GM10266 (cell line): ENCODE measurements around the gene DGKI.

Experiments used
- DNase-seq: peaks from one replicate; pipeline ENCODE4 v3.0.0; 2012; ENCODE audit errors: extremely low spot score
- TF ChIP-seq, protein P1 (sequence below): IDR thresholded peaks from 2 replicates; pipeline ENCODE4 v1.5.1; 2012; ENCODE audit warnings: mild to moderate bottlenecking, low read depth; ENCODE audit not compliant: control insufficient read depth, insufficient read depth; ENCODE audit errors: missing control alignments

DGKI gene

DNA sequence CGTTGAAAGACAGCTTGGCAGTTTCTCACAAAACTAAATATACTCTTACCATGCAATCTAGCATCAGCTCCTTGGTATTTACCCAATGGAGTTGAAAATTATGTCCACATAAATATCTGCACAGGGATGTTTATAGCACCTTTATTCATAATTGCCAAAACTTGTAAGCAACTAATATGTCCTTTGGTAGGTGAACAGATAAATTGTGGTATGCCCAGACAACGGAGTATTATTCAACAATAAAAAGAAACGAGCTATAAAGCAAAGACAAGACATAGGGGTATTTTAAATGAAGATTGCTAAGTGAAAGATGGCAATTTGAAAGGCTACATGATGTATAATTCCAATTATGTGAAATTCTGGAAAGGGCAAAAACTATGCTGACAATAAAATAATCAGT lies 340.7 kb downstream of the DGKI start:
- TF ChIP-seq, protein P1, sequence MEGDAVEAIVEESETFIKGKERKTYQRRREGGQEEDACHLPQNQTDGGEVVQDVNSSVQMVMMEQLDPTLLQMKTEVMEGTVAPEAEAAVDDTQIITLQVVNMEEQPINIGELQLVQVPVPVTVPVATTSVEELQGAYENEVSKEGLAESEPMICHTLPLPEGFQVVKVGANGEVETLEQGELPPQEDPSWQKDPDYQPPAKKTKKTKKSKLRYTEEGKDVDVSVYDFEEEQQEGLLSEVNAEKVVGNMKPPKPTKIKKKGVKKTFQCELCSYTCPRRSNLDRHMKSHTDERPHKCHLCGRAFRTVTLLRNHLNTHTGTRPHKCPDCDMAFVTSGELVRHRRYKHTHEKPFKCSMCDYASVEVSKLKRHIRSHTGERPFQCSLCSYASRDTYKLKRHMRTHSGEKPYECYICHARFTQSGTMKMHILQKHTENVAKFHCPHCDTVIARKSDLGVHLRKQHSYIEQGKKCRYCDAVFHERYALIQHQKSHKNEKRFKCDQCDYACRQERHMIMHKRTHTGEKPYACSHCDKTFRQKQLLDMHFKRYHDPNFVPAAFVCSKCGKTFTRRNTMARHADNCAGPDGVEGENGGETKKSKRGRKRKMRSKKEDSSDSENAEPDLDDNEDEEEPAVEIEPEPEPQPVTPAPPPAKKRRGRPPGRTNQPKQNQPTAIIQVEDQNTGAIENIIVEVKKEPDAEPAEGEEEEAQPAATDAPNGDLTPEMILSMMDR: no peak
- no peak for DNase-seq

DNA sequence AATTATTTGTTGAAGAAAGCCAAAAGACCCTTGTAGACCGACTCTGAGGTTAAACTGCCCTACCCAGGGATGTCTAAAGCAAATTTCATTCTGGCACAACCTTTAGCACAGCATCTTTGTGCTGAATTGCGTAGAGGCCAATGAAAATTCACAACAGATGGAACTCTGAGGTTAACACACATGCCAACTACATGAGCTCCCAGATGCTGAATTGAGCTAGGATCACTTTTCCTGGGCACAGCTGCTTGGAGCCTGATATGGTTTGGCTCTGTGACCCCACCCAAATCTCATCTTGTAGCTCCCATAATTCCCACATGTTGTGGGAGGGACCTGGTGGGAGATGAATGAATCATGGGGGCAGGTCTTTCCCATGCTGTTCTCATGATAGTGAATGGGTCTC lies 345.2 kb downstream of the DGKI start:
- TF ChIP-seq, protein P1: no peak
- DNase-seq: no peak

DNA sequence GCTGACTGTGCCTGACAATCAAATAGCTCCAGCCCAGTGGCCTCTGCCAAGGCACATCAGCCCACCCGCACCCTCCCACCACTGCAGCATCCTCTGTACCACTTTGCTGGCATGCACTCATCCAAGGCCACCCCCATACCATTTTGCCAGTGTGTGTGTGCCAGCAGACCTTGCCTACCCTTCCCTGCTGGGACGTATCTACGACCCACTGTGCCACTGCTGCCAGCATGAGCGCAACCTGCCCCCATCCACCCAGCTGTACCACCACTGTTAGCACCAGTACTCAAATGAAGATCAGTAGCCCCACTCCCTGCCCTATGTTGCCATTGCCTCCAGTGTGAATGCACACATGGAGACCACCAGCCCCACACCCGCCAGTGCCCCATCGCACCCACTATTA lies 353.9 kb downstream of the DGKI start:
- TF ChIP-seq, protein P1: no peak
- no peak for DNase-seq

DNA sequence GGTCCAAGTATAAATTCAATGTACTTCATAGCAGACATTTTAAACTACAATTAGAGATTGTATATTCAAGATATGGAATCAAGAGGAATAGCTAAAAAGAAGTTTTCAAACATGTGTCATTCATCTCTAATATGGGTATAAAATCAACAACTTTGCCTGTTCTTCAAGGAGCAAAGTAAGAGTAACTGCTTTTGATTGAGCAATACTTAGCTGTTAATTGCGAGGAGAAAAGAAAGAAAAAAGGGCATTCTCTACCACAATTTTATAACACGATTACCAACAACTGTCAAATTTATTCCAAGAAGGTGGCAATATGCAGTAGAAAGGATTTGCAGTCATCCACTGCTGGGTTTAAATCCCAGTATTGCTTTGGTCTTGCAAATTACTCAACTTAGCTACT lies 356.9 kb downstream of the DGKI start:
- DNase-seq: no peak
- TF ChIP-seq, protein P1: no peak

DNA sequence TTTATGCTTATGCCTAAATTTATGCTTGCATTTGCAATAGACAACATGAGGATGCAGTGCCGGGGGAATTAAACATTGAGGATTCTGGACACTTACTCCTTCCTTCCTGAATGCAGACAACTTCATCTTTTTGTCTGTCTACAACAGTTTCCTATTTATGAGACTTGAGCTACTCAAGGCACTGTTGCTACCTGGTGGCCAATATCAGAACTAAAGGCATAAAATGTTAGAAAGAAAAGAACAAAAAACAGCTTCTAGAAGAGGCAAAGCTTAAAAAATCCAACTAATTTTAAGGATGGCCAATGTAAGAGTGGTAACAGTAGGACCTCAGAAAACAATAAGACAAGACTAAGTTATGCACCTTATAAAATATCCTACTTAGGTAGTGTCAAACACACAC lies 358.7 kb downstream of the DGKI start:
- DNase-seq: no peak
- TF ChIP-seq, protein P1: no peak

DNA sequence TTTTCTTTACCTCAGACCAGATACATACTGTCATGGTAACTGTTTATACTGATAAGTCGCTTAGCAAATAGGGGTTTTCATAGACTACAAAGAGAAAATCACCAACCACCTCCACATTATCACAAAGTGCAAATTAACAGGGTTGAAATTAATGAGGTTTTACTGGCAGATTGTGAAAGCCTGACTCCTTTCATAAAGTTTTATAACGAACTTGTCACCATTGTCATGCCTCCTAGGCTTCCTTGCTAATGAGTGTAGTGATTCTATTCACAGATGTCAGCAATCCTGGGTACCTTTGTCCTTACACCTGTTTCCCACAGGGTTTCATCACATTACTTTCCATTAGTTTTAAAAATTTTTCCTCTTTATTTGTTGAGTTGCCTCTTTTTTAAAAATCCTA lies 361.0 kb downstream of the DGKI start:
- no peak for DNase-seq
- TF ChIP-seq, protein P1: no peak

DNA sequence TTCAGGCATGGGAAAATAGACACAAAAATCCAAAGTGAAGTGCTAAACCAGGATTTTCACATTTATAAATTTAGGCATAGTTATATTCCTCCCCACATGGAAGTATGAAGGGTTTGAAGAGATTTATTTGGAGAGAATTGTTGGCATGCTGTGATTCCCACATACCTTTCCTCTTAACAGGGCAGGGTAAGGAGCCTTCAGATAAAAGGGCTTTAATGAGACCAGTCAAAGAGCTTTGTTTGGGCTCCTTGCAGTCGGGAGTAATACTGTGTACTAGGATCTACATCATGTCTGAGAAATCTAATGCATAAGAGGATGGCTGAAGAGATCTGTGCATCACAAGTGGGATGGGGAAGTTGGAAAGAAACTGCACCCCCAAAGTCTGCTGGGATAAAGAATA lies 362.4 kb downstream of the DGKI start:
- TF ChIP-seq, protein P1: no peak
- no peak for DNase-seq

DNA sequence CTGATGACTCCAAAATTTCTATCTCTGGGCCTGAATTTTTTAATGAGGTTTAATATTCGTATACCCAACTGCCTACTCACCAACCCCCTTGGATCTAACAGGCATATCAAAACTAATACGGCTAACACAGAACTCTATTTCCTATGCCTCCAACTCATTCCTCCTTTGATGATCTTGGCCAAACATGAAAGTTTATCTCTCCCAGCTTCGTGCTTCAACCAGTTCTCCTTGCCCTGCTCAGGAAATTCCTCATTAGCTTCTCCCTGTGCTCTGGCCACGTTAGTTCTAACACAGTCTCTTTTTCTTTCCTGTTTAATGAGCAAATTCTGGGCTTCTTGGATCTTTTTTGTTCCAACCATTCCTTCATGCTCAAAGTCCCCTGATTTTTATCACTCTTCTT lies 364.3 kb downstream of the DGKI start:
- TF ChIP-seq, protein P1: no peak
- DNase-seq: no peak
